ENCODE measurements around the gene ORC5.

ORC5 gene

GRCh38 chr7:104153287-104153686 lies 54.5 kb downstream of the ORC5 start:
- Histone ChIP-seq H3K4me1 (ENCODE audit: control insufficient read depth, insufficient read depth, low read length) (no peaks in the 10 kb centered on the region), H3K9ac (ENCODE audit: low read length) (no peak overlapping the region), H3K9me3 (ENCODE audit: control insufficient read depth, insufficient read depth, low read depth, low read length) (no peaks in the 10 kb centered on the region), H3K36me3 (ENCODE audit: control insufficient read depth, insufficient read depth, low read length) (no peaks in the 10 kb centered on the region; the same call in 1 of the 2 replicates), H3K27me3 (ENCODE audit: control insufficient read depth, insufficient read depth, low read length) (no peaks in the 10 kb centered on the region), H3K27ac (ENCODE audit: low read depth, low read length) (no peak overlapping the region), H3K4me3 (ENCODE audit: low read depth, low read length) (no peak overlapping the region)

- H3K9ac ChIP-seq (ENCODE audit: low read length): no peak overlapping the region
- H3K36me3 ChIP-seq (ENCODE audit: control insufficient read depth, insufficient read depth, low read length): no peaks in the 10 kb centered on the region; the same call in 1 of the 2 replicates
- H3K27ac ChIP-seq (ENCODE audit: low read depth, low read length): no peak overlapping the region
- H3K27me3 ChIP-seq (ENCODE audit: control insufficient read depth, insufficient read depth, low read length): no peaks in the 10 kb centered on the region
- H3K9me3 ChIP-seq (ENCODE audit: control insufficient read depth, insufficient read depth, low read depth, low read length): no peaks in the 10 kb centered on the region
- H3K4me3 ChIP-seq (ENCODE audit: low read depth, low read length): no peak overlapping the region
- no peaks in the 10 kb centered on the region for H3K4me1 ChIP-seq (ENCODE audit: control insufficient read depth, insufficient read depth, low read length)
Measured at GRCh38 chr7:104152468-104152867, 55.3 kb downstream of the ORC5 start.

GRCh38 chr7:104150470-104150869 lies 57.3 kb downstream of the ORC5 start:
- Histone ChIP-seq H3K36me3 (ENCODE audit: control insufficient read depth, insufficient read depth, low read length) (no peaks in the 10 kb centered on the region; the same call in 1 of the 2 replicates), H3K27ac (ENCODE audit: low read depth, low read length) (no peak overlapping the region), H3K4me1 (ENCODE audit: control insufficient read depth, insufficient read depth, low read length) (no peaks in the 10 kb centered on the region), H3K9ac (ENCODE audit: low read length) (no peak overlapping the region), H3K27me3 (ENCODE audit: control insufficient read depth, insufficient read depth, low read length) (no peaks in the 10 kb centered on the region), H3K9me3 (ENCODE audit: control insufficient read depth, insufficient read depth, low read depth, low read length) (no peaks in the 10 kb centered on the region), H3K4me3 (ENCODE audit: low read depth, low read length) (no peak overlapping the region)

- no peaks in the 10 kb centered on the region for H3K4me1 ChIP-seq (ENCODE audit: control insufficient read depth, insufficient read depth, low read length)
- H3K9me3 ChIP-seq (ENCODE audit: control insufficient read depth, insufficient read depth, low read depth, low read length): no peaks in the 10 kb centered on the region
- no peak overlapping the region for H3K9ac ChIP-seq (ENCODE audit: low read length)
- H3K36me3 ChIP-seq (ENCODE audit: control insufficient read depth, insufficient read depth, low read length): no peaks in the 10 kb centered on the region; the same call in 1 of the 2 replicates
- no peak overlapping the region for H3K4me3 ChIP-seq (ENCODE audit: low read depth, low read length)
- no peaks in the 10 kb centered on the region for H3K27me3 ChIP-seq (ENCODE audit: control insufficient read depth, insufficient read depth, low read length)
- no peak overlapping the region for H3K27ac ChIP-seq (ENCODE audit: low read depth, low read length)
Measured at GRCh38 chr7:104149822-104150221, 58.0 kb downstream of the ORC5 start.

- Histone ChIP-seq H3K27ac (ENCODE audit: low read depth, low read length) (no peak overlapping the region), H3K9ac (ENCODE audit: low read length) (no peak overlapping the region), H3K4me3 (ENCODE audit: low read depth, low read length) (no peak overlapping the region), H3K9me3 (ENCODE audit: control insufficient read depth, insufficient read depth, low read depth, low read length) (no peaks in the 10 kb centered on the region), H3K27me3 (ENCODE audit: control insufficient read depth, insufficient read depth, low read length) (no peaks in the 10 kb centered on the region; the same call in 1 of the 2 replicates), H3K36me3 (ENCODE audit: control insufficient read depth, insufficient read depth, low read length) (no peaks in the 10 kb centered on the region), H3K4me1 (ENCODE audit: control insufficient read depth, insufficient read depth, low read length) (no peaks in the 10 kb centered on the region)
Measured at GRCh38 chr7:104142147-104142546, 65.7 kb downstream of the ORC5 start.

GRCh38 chr7:104137971-104138370 lies 69.8 kb downstream of the ORC5 start:
- H3K36me3 ChIP-seq (ENCODE audit: control insufficient read depth, insufficient read depth, low read length): peaks cover 23% of the 10 kb centered on the region
- no peaks in the 10 kb centered on the region for H3K9me3 ChIP-seq (ENCODE audit: control insufficient read depth, insufficient read depth, low read depth, low read length)

GRCh38 chr7:104137511-104137910 lies 70.3 kb downstream of the ORC5 start:
- Histone ChIP-seq H3K27ac (ENCODE audit: low read depth, low read length) (no peak overlapping the region), H3K4me3 (ENCODE audit: low read depth, low read length) (no peak overlapping the region), H3K9me3 (ENCODE audit: control insufficient read depth, insufficient read depth, low read depth, low read length) (no peaks in the 10 kb centered on the region), H3K4me1 (ENCODE audit: control insufficient read depth, insufficient read depth, low read length) (no peaks in the 10 kb centered on the region), H3K36me3 (ENCODE audit: control insufficient read depth, insufficient read depth, low read length) (peaks cover 27% of the 10 kb centered on the region), H3K9ac (ENCODE audit: low read length) (no peak overlapping the region), H3K27me3 (ENCODE audit: control insufficient read depth, insufficient read depth, low read length) (no peaks in the 10 kb centered on the region; the same call in 1 of the 2 replicates)

More at GRCh38 chr7:104137971-104138370, 69.8 kb downstream of the ORC5 start:
- Histone ChIP-seq H3K27me3 (ENCODE audit: control insufficient read depth, insufficient read depth, low read length) (no peaks in the 10 kb centered on the region; the same call in 1 of the 2 replicates), H3K27ac (ENCODE audit: low read depth, low read length) (no peak overlapping the region), H3K4me3 (ENCODE audit: low read depth, low read length) (no peak overlapping the region), H3K9ac (ENCODE audit: low read length) (no peak overlapping the region), H3K4me1 (ENCODE audit: control insufficient read depth, insufficient read depth, low read length) (no peaks in the 10 kb centered on the region)

GRCh38 chr7:104136981-104137380 lies 70.8 kb downstream of the ORC5 start:
- no peaks in the 10 kb centered on the region for H3K9me3 ChIP-seq (ENCODE audit: control insufficient read depth, insufficient read depth, low read depth, low read length)
- H3K4me1 ChIP-seq (ENCODE audit: control insufficient read depth, insufficient read depth, low read length): no peaks in the 10 kb centered on the region
- no peak overlapping the region for H3K4me3 ChIP-seq (ENCODE audit: low read depth, low read length)
- no peak overlapping the region for H3K9ac ChIP-seq (ENCODE audit: low read length)
- peaks cover 31% of the 10 kb centered on the region for H3K36me3 ChIP-seq (ENCODE audit: control insufficient read depth, insufficient read depth, low read length)
- H3K27me3 ChIP-seq (ENCODE audit: control insufficient read depth, insufficient read depth, low read length): no peaks in the 10 kb centered on the region; the same call in 1 of the 2 replicates
- no peak overlapping the region for H3K27ac ChIP-seq (ENCODE audit: low read depth, low read length)

GRCh38 chr7:104136561-104136960 lies 71.3 kb downstream of the ORC5 start:
- Histone ChIP-seq H3K4me3 (ENCODE audit: low read depth, low read length) (no peak overlapping the region), H3K4me1 (ENCODE audit: control insufficient read depth, insufficient read depth, low read length) (no peaks in the 10 kb centered on the region), H3K9ac (ENCODE audit: low read length) (no peak overlapping the region), H3K27me3 (ENCODE audit: control insufficient read depth, insufficient read depth, low read length) (no peaks in the 10 kb centered on the region), H3K9me3 (ENCODE audit: control insufficient read depth, insufficient read depth, low read depth, low read length) (no peaks in the 10 kb centered on the region), H3K36me3 (ENCODE audit: control insufficient read depth, insufficient read depth, low read length) (peaks cover 31% of the 10 kb centered on the region), H3K27ac (ENCODE audit: low read depth, low read length) (no peak overlapping the region)

GRCh38 chr7:104135760-104136558 lies 71.9 kb downstream of the ORC5 start:
- Histone ChIP-seq H3K36me3 (ENCODE audit: control insufficient read depth, insufficient read depth, low read length) (peaks cover 31% of the 10 kb centered on the region), H3K27me3 (ENCODE audit: control insufficient read depth, insufficient read depth, low read length) (no peaks in the 10 kb centered on the region), H3K4me3 (ENCODE audit: low read depth, low read length) (no peak overlapping the region), H3K9me3 (ENCODE audit: control insufficient read depth, insufficient read depth, low read depth, low read length) (no peaks in the 10 kb centered on the region), H3K4me1 (ENCODE audit: control insufficient read depth, insufficient read depth, low read length) (no peaks in the 10 kb centered on the region), H3K27ac (ENCODE audit: low read depth, low read length) (no peak overlapping the region), H3K9ac (ENCODE audit: low read length) (no peak overlapping the region)

GRCh38 chr7:104133238-104133637 lies 74.6 kb downstream of the ORC5 start:
- peaks cover 37% of the 10 kb centered on the region for H3K36me3 ChIP-seq (ENCODE audit: control insufficient read depth, insufficient read depth, low read length)

More at GRCh38 chr7:104133238-104133637, 74.6 kb downstream of the ORC5 start:
- no peak overlapping the region for H3K27ac ChIP-seq (ENCODE audit: low read depth, low read length)
- no peaks in the 10 kb centered on the region for H3K27me3 ChIP-seq (ENCODE audit: control insufficient read depth, insufficient read depth, low read length)
- no peak overlapping the region for H3K9ac ChIP-seq (ENCODE audit: low read length)
- no peaks in the 10 kb centered on the region for H3K4me1 ChIP-seq (ENCODE audit: control insufficient read depth, insufficient read depth, low read length)
- H3K9me3 ChIP-seq (ENCODE audit: control insufficient read depth, insufficient read depth, low read depth, low read length): no peaks in the 10 kb centered on the region
- H3K4me3 ChIP-seq (ENCODE audit: low read depth, low read length): no peak overlapping the region

Measured in HUES6 (cell line).